Measurements from ENCODE around the gene UNC5B. TPM values are rescaled to one million over a fixed set of nuclear protein-coding genes. Genes with fewer than 3 reads are reported as not detected.

UNC5B gene
- total and polyA plus RNA-seq, 12 donors: 2.0 to 27.0 (median 8.8) TPM

GRCh38 chr10:71290806-71291527 is 78.6 kb downstream of the UNC5B start:
- Histone ChIP-seq H3K9me3 (replicated peaks in 1 of 3) (no peaks in the 10 kb centered on the region), H3K4me3 (no peak overlapping the region), H3K4me1 (replicated peaks in 1 of 2) (no peaks in the 10 kb centered on the region), H3K36me3 (replicated peaks in 1 of 2) (peaks cover 0 to 47% of the 10 kb centered on the region in 2 donors), H3K27me3 (no peaks in the 10 kb centered on the region), H3K27ac (no peak overlapping the region)
- no peak for DNase-seq
- WGBS, 4 donors: 89 to 95% (median 93%) methylated on average over 14 to 26 of the region's 26 CpGs
- no peak for TF ChIP-seq CTCF (IDR thresholded peaks at IDR 0.05)
- TF ChIP-seq POLR2A (IDR thresholded peaks at IDR 0.05): no peak
- intact Hi-C loops (cut with DNase I): no loop called here

- peaks cover 0 to 52% of the 10 kb centered on the region in 2 donors for H3K36me3 ChIP-seq (replicated peaks in 1 of 2)
- no peak for TF ChIP-seq POLR2A (IDR thresholded peaks at IDR 0.05)
- no peak for TF ChIP-seq CTCF (IDR thresholded peaks at IDR 0.05)
- 87 to 97% (median 93%) methylated on average over 5 to 13 of the region's 13 CpGs for WGBS, 4 donors
Measured at GRCh38 chr10:71291528-71291900, 79.1 kb downstream of the UNC5B start.

GRCh38 chr10:71292624-71293445 is 80.5 kb downstream of the UNC5B start:
- H3K27me3 ChIP-seq: no peaks in the 10 kb centered on the region
- peaks cover 0 to 42% of the 10 kb centered on the region in 2 donors for H3K36me3 ChIP-seq (replicated peaks in 1 of 2)
- no peaks in the 10 kb centered on the region for H3K4me1 ChIP-seq (replicated peaks in 1 of 2)
- no peak for DNase-seq
- H3K4me3 ChIP-seq: no peak overlapping the region
- 72 to 75% (median 74%) methylated on average over 9 to 10 of the region's 10 CpGs for WGBS, 4 donors
- intact Hi-C loops (cut with DNase I): no loop called here
- no peaks in the 10 kb centered on the region for H3K9me3 ChIP-seq (replicated peaks in 1 of 3)
- no peak for TF ChIP-seq POLR2A (IDR thresholded peaks at IDR 0.05)
- TF ChIP-seq CTCF (IDR thresholded peaks at IDR 0.05): no peak
- H3K27ac ChIP-seq: no peak overlapping the region

More at GRCh38 chr10:71291528-71291900, 79.1 kb downstream of the UNC5B start:
- intact Hi-C loops (cut with DNase I): no loop called here
- H3K9me3 ChIP-seq (replicated peaks in 1 of 3): no peaks in the 10 kb centered on the region
- DNase-seq: no peak
- no peak overlapping the region for H3K4me3 ChIP-seq
- H3K27me3 ChIP-seq: no peaks in the 10 kb centered on the region
- no peak overlapping the region for H3K27ac ChIP-seq
- no peaks in the 10 kb centered on the region for H3K4me1 ChIP-seq (replicated peaks in 1 of 2)

GRCh38 chr10:71293446-71294084 is 81.2 kb downstream of the UNC5B start:
- 84 to 94% (median 92%) methylated on average over 7 to 19 of the region's 19 CpGs for WGBS, 4 donors
- intact Hi-C loops (cut with DNase I): no loop called here
- no peak for DNase-seq
- peaks cover 0 to 41% of the 10 kb centered on the region in 2 donors for H3K36me3 ChIP-seq (replicated peaks in 1 of 2)
- no peaks in the 10 kb centered on the region for H3K27me3 ChIP-seq
- no peaks in the 10 kb centered on the region for H3K4me1 ChIP-seq (replicated peaks in 1 of 2)
- H3K4me3 ChIP-seq: no peak overlapping the region
- TF ChIP-seq POLR2A (IDR thresholded peaks at IDR 0.05) (no peak), CTCF (IDR thresholded peaks at IDR 0.05) (no peak)
- no peaks in the 10 kb centered on the region for H3K9me3 ChIP-seq (replicated peaks in 1 of 3)
- no peak overlapping the region for H3K27ac ChIP-seq
